Stimulated activated CD8-positive, alpha-beta memory T cell treated with anti-CD3 and anti-CD28 coated beads, Interleukin-2, amount 100 ng/mL, for 48 hours (primary cell): ENCODE measurements around the gene FBRS.
"Not testable (repeated sequence)": the region's sequence is repeated elsewhere in the genome, so short reads cannot be mapped to it uniquely, and the experiment has no call there.

ENCODE experiments used
- DNase-seq, 2 donors: peaks; one replicate each; pipeline ENCODE4 v3.0.0-alpha.2; 2020; ENCODE audit warnings: low read depth in 2 of 2

FBRS gene

DNA sequence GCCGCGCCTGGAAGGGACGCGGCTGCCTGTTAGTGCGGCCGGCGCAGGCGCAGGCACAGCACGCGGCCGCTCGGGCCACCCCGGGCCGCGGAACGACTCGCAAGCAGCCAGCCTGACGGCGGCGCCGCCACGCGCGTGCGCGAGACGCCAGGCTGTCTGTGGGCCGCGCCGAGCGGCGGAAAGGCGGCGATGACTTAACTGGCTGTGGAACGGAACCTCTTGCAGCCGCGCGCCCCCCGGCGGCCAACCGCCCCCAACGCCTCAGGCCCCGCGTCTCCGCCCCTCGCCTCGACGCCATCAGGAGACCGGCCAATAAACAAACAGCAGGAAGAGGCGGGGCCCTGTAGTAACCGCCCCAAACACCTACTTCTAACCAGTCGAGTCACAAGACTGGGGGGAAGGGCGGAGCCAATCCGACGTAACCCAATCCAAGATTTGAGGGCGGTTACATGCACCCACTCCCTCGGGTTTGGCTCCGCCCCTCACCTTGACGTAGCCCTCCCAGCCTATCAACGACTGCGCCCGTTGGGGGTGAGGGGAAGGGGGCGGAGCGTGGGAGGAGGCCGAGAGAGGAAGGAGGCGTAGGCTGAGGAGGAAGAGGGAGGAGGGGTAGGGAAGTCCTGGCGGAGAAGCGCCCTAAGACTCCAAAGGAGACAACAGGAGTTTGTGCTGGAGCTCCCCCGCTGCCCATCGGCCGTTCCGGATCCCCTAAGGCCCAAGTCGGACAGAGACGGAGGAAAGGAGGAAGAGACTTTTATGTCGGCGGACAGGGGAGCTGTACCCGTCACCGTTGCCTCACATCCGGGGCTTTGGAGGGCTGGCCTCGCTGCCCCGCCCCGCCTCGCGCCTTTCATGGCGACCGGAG is at the start of gene FBRS:
TSS of gene FBRS (plus strand) at position 566 of the 865 bp plus-strand sequence. CDS start 1,088 bp downstream, outside the sequence.
- DNase-seq, result peak; percentile 100

DNA sequence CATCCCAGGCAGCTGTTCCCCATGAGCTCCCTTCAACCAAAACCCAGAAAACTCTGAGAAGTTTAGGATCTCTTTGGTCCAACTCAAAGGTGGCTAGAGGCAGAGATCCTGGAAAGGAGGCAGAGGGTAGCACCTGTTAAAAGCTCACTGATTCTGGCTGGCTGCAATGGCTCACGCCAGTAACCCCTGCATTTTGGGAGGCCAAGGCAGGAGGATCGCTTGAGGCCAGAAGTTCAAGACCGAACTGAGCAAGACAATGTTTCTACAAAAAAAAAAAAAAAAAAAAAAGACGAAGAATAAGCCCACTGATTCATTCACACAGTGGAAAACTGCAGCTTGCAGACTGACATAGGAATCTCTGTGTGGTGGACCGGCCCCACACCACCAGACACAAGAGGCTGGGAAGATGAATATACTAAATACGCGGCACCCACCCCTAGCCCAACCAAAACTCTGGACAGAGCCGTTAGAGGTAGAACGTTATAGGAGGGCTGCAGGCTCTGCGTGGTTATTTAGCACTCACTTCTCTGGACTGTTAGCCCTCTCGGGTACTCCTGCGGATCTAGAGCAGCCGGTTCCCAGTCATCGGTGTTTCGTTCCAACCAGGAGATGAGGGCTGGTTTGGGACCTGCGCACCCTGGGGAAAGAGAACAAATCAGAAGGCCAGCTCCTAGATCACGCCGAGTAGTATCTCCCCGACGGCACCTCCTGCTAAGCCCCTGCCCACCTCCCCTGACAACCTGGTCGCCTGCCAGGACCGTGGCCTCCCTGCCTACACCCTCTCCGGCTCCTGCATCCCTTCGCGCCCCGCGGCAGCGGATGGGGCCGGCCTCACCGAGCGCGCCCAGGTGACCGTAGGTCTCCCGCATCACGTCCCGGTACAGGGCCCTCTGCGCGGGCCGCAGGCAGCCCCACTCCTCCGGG is 49.0 kb upstream of the FBRS start:
- DNase-seq, result peak; percentile 26 to 27

DNA sequence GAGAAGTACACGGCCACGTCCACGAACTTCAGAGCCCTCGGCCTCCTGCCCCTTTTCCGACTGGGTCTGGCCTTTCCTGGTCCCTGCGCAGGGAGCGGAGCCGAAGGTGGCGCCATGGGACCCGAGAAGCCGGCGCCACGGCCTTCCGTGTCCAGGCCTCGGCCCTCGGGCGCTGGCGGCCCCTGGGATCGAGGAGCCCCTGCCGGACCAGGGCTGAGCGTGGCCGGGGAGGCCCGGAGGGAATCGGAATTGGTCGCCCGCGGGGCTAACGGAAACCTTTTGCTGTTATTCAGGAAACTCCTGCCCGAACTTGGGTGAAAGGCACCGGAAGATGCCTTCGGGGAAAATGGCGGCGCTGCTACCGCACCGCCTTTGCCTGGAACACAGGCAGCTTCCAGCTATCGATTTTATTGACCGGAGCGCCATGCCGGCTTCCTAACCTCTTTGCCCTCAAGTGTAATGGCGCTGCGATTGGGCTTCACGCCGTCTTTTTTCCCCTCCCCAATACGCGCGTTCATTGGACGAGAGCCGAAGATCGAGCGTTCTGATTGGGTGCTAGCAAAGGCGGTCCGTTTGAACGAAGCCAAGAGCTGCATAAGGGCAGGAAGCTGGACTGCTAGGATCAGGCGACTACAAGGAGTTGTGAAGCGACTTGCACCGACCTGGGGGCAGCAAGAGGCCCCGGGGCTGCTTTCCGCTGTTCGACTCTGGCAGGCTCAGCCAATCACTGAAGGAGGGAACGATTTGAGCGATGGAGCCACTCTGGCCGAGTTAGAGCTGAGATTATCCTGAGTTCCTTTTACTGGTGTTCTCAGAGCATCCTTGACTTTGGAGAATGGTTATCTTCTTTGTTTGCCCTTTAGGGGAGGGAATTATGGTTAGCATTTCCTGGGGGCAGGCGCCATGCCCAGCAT is 48.0 kb upstream of the FBRS start, which contains the start of gene ZNF689:
TSS of gene ZNF689 (minus strand) at position 464 of the 914 bp plus-strand sequence. CDS start at position 116, 348 bp downstream.
- DNase-seq, result peak; percentile 76 to 88

DNA sequence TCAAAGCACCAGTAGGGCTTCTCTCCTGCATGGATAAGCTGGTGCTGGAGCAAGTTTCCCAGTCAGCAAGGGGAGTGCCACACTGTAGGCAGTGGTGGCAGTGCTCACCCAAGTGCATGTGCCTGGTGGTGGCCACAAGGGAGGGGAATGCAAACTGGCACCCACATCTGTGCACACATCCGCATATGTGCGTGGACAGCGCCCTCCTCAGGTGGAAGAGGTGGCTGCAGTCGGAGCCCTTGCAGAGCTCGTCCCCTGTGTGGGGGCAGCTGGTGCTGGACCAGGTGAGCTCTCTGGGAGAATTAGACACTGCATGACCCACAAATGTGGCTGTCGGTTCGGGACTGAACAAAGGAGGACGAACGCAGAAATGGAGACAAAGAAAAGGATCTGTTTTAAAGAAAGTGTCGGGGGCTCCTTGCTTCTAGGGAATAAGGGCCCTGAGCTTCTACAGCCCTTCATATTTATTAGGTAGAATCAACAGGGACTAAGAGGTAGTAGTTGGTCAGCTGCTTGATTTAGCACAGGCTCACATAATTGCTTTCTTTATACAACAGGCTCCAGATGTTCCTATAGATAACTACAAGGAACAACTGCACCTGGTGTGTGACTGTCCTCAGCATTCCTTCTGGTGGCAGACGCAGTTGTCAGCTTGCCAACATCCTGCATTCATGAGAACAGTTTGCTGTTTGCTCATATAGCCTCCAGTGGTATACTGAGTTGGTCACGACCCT is 42.7 kb upstream of the FBRS start:
- DNase-seq, result peak; percentile 67 to 87

DNA sequence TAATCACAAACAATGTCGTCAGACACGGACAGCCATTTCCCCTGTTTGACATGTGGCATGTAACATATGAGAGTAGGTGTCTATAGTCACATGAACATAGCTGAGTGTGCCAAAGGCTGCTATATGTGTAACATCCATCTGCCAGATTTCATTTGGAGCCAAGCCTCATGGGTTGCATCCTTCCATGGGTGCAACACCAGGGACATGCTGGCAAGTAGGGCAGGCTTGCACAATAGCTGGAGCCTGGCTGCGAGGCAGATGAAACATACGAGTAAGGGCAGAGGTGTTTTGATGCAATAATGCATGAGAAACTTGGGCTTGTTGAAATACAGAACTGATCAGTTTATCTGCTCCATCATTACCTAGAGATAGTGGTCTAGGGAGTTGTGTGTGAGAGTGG is 39.0 kb upstream of the FBRS start:
- DNase-seq, result no peak

DNA sequence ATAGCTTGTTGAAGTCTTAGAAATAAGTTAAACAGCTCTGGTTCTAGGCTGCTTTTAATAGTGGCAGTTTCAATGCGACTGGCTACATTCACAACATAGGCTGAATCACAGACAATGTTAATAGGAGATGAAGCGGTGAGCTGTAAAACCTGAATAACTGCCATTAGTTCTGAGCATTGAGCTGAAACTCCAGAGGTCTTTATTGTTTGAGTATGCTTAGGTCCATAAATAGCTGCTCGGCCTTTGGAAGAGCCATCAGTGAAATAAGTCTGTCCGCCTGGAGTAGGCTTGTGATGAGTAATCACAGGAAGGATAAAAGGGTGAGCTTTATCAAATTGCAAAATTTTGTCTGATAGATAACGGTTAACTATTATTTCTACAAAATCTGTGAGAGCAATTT is 38.6 kb upstream of the FBRS start:
- DNase-seq, result no peak

DNA sequence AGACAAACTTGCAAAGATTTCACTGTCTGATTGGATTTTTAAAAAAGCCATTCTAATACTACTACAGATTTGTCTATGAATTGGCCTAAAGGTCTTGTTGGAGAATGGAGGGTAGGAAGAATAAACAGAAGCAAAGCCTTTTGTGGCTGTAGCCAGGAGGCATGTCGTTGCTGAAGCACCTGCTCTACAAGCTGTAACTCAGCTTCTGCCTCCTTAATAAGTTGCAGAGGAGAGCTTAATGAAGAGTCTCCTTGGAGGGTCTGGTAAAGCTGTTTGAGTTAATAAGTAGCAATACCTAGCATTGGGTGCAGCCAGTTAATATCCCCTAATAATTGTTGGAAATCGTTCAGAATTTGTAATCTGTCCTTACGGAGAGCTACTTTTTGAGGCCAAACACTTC is 38.1 kb upstream of the FBRS start:
- DNase-seq, result no peak

DNA sequence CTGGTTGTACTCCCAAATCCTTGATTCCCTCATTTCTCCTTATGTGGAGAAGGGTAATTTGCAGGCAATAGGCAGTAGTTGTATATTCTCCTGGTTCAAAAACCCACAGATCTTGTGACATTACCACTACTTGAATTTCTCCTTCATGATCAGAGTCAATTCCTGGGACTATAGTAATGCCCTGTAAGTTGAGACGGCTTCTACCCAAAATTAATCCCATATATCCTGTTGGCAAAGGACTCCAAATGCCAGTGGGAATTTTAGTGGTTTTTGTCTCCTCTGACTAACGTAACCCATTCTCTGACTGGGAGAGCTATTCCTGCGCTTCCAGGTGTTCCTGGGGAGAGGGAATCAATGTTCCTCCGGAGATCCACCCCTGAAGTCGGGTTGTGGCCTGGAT is 36.5 kb upstream of the FBRS start:
- DNase-seq, result no peak

DNA sequence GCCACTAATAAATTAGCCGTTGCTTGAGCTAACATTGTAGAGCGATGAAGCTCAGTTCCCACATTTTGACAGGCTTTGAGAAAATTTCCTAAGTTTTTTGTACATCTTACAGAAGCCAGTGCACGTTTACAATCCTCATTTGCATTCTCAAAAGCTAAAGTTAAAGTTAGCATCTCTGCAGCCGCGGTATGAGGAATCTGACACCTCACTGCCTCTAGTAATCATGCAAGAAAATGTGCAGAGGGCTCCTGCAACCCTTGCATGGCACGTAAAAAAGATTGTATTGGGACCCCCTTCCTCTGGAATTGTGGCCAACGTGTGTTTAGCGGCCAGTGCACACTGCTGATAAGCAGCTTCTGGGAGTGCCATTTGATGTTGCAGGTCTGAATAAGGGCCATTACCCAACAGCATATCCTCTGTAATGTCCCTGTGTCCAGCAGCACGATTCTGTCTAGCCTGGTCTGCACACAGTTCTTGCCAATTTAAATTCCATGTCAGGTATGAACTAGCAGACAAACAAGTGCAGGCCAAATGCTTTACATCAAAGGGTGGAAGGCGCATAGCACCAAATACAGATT is 35.7 kb upstream of the FBRS start:
- no peak for DNase-seq

DNA sequence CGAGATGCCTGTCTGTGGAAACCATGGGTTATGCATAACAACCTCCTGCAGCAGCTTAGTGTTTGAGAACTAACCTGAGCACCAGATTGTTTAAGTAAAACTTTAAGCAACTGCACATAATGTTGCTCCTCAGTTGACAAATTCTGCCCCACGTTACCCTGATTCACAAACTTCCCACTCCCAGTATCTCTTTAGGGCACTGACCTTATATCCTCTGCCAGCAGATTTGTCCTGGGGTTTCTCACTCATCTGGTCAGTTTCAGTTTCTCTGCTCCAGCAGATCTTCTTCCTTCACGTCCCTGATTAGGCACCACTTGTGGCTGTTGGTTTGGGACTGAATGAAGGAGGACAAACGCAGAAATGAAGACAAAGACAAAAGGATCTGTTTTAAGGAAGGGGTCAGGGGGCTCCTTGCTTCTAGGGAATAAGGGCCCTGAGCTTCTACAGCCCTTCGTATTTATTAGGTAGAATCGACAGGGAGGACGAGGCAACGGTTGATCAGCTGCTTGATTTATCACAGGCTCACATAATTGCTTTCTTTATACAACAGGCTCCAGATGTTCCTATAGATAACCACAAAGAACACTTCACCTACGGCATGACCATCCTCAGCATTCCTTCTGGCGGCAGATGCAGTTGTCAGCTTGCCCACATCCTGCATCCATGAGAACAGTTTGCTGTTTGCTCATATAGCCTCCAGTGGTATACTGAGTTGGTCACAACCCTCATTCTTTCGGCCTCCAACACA is 34.5 kb upstream of the FBRS start:
- no peak for DNase-seq

DNA sequence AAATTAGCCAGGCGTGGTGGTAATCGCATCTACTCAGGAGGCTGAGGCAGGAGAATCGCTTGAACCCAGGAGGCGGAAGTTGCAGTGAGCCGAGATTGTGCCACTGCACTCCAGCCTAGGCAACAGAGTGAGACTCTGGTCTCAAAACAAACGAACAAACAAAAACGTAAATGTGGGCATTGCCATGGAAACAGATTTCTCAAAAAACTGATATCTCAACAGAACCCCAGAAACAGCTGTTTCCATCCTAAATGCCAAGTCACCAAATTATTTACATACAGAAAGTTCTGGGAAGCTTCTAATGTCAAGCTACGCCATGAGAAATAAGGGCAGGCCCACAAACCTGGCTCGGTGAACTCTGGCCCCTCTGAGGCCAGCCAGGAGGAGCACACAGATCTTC is 32.0 kb upstream of the FBRS start:
- DNase-seq, result no peak

DNA sequence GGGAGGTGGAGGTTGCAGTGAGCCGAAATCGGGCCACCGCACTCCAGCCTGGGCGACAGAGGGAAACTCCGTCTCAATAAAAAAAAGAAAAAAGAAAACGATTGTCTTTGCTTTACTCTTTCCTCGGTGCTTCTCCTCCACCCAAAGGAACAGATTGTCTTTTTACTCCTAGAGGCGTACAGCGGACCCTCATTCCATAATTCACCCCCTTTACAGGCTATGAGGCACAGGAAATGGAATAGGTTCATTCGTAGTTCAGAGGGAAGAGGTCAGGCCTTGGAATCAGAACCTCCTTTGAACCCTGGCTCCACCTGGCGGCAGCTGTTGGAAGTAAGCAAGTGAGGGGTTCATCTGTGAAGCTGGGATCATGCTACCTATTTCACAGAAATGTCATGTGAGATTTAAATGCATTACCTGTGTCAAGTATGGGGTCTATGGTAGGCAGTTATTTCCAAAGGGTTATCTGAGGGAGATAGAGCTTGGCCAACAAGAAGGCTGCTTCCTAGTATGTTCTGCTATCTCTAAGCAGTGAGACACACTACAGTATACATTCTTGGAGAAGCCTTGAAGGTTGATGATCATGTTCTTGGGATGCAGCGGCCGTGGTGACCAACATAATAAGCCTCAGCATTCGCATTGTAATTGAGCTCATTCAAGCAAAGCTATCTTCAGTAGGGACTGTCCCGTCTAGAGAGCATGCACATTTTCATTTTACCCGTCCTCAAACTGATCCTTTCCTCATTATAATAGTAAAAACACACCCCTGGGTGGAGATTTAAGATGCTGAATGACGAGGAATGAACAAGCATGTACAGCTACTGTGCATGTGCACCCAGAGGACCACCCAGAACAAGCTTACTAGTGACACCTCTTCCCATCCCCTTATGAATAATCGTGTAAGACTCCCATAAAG is 29.3 kb upstream of the FBRS start:
- DNase-seq, result peak; percentile 77 to 90

DNA sequence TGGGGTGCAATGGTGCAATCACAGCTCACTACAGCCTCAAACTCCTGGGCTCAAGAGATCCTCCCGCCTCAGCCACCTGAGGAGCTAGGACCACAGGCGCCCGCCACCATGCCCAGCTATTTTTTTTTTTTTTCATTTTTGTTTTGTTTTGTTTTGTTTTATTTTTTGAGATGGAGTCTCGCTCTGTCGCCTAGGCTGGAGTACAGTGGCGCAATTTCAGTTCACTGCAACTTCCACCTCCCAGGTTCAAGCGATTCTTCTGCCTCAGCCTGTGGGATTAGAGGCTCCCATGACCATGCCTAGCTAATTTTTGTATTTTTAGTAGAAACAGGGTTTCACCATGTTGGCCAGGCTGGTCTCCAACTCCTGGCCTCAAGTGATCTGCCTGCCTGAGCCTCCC is 25.8 kb upstream of the FBRS start:
- DNase-seq, result not testable (repeated sequence)

DNA sequence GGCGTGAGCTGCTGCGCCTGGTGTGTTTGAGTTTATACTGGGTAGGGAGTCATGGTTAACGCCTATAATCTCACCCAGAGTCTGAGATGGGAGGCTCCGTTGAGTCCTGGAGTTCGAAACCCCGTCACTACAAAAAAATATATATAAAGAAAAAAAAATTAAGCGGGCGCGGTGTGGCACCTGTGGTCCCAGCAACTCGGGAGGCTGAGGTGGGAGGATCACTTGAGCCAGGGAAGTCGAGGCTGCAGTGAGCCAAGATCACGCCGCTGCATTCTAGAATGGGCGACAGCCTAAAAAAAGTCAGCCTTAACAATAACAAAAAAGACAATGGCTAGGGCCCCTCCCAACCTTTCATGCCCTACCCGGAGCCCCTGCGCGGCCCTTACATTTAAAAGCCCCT is 24.7 kb upstream of the FBRS start:
- DNase-seq, result no peak

DNA sequence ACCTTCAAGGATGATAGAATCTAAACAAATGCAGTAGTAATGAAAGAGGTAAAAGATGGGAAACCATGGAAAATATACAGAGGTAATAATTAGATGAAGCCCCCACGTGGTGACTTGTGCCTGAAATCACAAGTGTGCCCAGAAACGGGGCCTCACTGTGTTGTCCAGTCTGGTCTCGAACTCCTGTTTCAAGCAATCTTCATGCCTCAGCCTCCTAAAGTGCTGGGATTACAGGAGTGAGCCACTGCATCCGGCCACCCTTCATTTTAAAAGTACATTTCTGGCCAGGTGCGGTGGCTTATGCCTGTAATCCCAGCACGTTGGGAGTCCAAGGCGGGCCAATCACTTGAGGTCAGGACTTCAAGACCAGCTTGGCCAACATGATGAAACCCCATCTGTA is 21.6 kb upstream of the FBRS start:
- DNase-seq, result no peak

DNA sequence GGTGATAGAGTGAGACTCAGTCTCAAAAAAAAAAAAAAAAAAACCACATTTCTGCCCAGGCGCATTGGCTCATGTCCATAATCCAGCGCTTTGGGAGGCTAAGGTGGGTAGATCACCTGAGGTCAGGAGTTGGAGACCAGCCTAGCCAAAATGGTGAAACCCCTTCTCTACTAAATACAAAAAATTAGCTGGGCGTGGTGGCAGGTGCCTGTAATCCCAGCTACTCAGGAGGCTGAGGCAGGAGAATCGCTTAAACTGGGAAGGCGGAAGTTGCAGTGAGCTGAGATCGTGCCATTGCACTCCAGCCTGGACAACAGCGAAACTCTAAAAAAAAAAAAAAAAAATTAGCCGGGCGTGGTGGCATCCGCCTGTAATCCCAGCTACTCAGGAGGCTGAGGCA is 21.1 kb upstream of the FBRS start:
- DNase-seq, result not testable (repeated sequence)

DNA sequence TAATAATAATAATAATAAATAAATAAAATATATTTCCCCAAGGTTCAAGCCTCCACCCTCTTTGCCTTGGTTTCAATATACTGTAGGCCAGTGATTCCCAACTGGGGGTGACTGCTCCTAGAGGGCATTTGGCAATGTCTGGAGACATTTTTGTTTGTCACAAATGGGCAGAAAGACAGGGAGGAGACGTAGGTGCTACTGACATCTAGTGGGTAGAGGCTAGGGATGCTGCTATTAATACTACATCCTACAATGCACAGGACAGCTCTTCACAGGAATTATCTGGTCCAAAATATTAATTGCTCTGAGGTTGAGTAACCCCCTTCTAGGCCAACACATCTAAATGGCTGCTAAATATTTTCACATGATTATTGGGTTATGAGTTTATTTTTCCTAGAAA is 20.3 kb upstream of the FBRS start:
- DNase-seq, result no peak

DNA sequence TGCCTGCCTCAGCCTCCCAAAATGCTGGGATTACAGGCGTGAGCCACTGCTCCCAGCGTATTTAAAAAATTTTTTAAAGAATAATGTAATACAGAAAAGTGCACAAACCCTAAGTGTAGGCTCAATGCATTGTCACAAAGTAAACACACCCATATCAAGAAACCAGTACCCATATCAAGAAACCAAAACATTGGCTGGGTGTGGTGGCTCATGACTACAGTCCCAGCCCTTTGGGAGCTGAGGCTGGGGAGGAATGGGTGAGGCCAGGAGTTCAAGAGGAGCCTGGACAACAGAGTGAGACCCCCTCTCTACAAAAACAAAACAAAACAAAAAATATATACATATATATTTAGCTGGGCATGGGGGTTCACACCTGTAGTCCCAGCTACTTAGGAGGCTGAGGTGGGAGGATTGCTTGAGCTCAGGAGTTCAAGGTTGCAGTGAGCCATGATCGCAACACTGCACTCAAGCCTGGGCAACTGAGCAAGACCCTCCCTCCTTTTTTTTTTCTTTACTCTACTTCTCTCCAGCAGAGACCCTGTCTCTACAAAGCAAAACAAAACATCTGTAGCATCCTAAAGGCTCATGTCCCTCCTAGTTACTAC is 16.8 kb upstream of the FBRS start:
- no peak for DNase-seq
